ENCODE measurements around the gene LGALSL.
"Not testable (repeated sequence)": the region's sequence is repeated elsewhere in the genome, so short reads cannot be mapped to it uniquely, and the experiment has no call there.

The LGALSL gene

DNA sequence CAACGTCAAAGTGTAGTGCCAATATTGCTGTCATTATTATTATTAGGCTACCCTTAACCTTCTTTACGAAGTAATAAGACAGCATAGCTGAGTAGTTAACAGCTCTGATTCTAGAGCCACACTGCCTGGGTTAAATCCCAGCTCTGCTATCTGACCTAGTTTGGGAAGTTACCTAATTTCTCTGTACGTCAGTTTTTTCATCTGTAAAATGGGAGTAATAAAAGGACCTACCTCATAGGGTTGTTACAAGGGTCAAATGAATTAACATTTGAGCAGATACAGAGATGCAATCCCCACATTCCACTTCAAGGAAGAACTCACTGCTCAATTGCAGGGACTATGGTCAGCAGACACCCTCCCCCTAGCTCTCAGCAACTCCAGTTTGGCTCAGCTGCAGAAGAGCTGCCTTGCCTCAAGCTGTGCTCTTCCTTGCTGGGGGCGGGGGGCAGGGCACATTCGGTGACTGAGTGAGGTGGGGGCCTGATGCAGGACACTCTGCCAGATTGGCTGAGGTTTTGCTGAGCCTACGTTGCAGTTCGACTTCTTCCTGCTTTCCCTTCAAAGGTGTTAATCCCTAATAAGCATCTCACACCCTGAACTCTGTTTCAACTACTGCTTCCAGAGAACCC, 11.0 kb upstream of the LGALSL start:
- Histone ChIP-seq H3K4me3 (ENCODE audit: low read depth, low read length) (no peak overlapping the region), H3K27ac (ENCODE audit: low read depth, low read length) (no peak overlapping the region), H3K27me3 (ENCODE audit: control insufficient read depth, insufficient read depth, low read length) (no peaks in the 10 kb centered on the region), H3K4me1 (ENCODE audit: control insufficient read depth, insufficient read depth, low read length) (peaks cover 15% of the 10 kb centered on the region; the same call in 1 of the 2 replicates), H3K36me3 (ENCODE audit: control insufficient read depth, insufficient read depth, low read length) (no peaks in the 10 kb centered on the region), H3K9me3 (ENCODE audit: control insufficient read depth, insufficient read depth, low read length) (no peaks in the 10 kb centered on the region), H3K9ac (ENCODE audit: low read depth, low read length) (no peak overlapping the region)

- H3K9me3 ChIP-seq (ENCODE audit: control insufficient read depth, insufficient read depth, low read length); H3K27ac ChIP-seq (ENCODE audit: low read depth, low read length); H3K36me3 ChIP-seq (ENCODE audit: control insufficient read depth, insufficient read depth, low read length); H3K9ac ChIP-seq (ENCODE audit: low read depth, low read length); H3K27me3 ChIP-seq (ENCODE audit: control insufficient read depth, insufficient read depth, low read length); H3K4me3 ChIP-seq (ENCODE audit: low read depth, low read length): not testable (repeated sequence)
- H3K4me1 ChIP-seq (ENCODE audit: control insufficient read depth, insufficient read depth, low read length), result peaks cover 26% of the 10 kb centered on the region
Measured at GRCh38 chr2:64445970-64446369, 8.0 kb upstream of the LGALSL start.

GRCh38 chr2:64447317-64448040, 6.5 kb upstream of the LGALSL start:
- Histone ChIP-seq H3K9ac (ENCODE audit: low read depth, low read length) (no peak overlapping the region), H3K4me1 (ENCODE audit: control insufficient read depth, insufficient read depth, low read length) (peaks cover 28% of the 10 kb centered on the region), H3K36me3 (ENCODE audit: control insufficient read depth, insufficient read depth, low read length) (no peaks in the 10 kb centered on the region), H3K27ac (ENCODE audit: low read depth, low read length) (no peak overlapping the region), H3K4me3 (ENCODE audit: low read depth, low read length) (no peak overlapping the region), H3K9me3 (ENCODE audit: control insufficient read depth, insufficient read depth, low read length) (no peaks in the 10 kb centered on the region), H3K27me3 (ENCODE audit: control insufficient read depth, insufficient read depth, low read length) (no peaks in the 10 kb centered on the region)

GRCh38 chr2:64448041-64448426, 5.9 kb upstream of the LGALSL start:
- H3K27me3 ChIP-seq (ENCODE audit: control insufficient read depth, insufficient read depth, low read length), result no peaks in the 10 kb centered on the region
- no peak overlapping the region for H3K27ac ChIP-seq (ENCODE audit: low read depth, low read length)
- no peaks in the 10 kb centered on the region for H3K36me3 ChIP-seq (ENCODE audit: control insufficient read depth, insufficient read depth, low read length)
- no peaks in the 10 kb centered on the region for H3K9me3 ChIP-seq (ENCODE audit: control insufficient read depth, insufficient read depth, low read length)
- H3K4me3 ChIP-seq (ENCODE audit: low read depth, low read length), result no peak overlapping the region
- H3K9ac ChIP-seq (ENCODE audit: low read depth, low read length), result no peak overlapping the region
- peaks cover 27% of the 10 kb centered on the region for H3K4me1 ChIP-seq (ENCODE audit: control insufficient read depth, insufficient read depth, low read length)

DNA sequence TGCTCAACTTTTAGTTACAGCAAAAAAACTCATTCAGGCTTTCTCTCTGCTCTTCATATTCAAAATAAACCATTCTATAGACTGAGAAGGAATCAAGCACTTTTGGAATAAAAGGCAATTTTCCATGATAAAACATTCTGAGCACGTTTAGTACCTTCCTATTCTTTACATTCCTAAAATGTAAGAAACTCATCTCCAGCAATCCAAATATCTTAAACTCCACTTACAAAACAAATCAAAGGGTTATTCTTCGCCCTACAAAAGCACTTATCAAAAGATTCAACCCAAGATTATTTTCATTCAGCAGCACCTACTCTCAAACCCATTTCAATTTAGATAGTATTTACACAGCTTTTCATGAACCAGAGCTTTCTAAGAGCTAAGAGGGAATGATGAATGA, 2.9 kb upstream of the LGALSL start:
- peaks cover 28% of the 10 kb centered on the region for H3K4me1 ChIP-seq (ENCODE audit: control insufficient read depth, insufficient read depth, low read length)
- H3K36me3 ChIP-seq (ENCODE audit: control insufficient read depth, insufficient read depth, low read length), result peaks cover 2% of the 10 kb centered on the region; the same call in 1 of the 2 replicates
- H3K9ac ChIP-seq (ENCODE audit: low read depth, low read length), result no peak overlapping the region
- H3K4me3 ChIP-seq (ENCODE audit: low read depth, low read length), result no peak overlapping the region
- H3K27ac ChIP-seq (ENCODE audit: low read depth, low read length), result no peak overlapping the region
- H3K9me3 ChIP-seq (ENCODE audit: control insufficient read depth, insufficient read depth, low read length), result no peaks in the 10 kb centered on the region
- no peaks in the 10 kb centered on the region for H3K27me3 ChIP-seq (ENCODE audit: control insufficient read depth, insufficient read depth, low read length)

DNA sequence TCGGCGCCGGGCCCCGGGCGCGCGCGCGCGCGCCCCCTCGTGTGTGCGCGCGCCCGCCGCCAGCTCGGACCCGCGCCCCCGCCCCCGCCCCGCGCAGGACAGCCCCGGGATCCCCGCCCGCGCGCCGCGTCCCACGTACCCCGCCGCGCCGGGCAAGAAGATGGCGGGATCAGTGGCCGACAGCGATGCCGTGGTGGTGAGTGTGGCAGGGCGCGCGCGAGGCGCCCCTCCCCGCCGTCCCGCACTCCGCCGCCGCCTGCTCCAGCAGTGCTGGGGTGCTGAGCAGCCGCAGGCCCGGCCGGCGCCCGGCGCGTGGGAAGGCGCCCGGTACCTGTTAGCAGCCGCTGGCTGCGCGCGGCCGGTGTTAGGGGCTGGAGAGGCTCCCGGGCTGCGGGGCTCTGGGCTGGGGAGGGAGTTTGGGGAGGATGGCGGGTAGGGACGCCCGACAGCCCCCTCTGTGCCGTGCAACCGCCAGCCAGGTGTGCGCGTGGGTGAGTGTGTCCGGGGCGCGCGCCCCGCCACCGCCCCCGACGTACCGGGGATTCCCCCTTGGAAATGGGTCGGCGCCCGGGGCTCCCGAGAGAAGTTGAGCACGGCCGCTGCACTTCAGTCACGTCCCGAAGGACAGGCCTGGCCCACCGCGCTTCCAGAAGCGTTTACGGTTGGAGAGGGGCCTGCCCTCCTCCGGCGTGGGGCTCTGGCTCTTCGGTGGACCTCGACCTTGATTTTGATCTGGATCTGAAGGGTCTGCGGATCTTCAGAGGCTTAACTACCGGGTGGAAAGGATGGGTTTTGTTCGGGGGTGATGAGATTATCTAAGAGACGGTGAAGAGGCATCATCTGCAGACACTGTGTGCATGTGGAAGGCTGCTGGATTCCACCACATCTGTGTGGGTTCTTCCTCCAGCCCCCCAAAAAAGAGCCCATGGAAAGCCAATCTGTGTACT, 697 bp downstream of the LGALSL start:
- peak overlapping the region; percentile 82; the same call in 1 of the 2 replicates for H3K9ac ChIP-seq (ENCODE audit: low read depth, low read length)
- H3K9me3 ChIP-seq (ENCODE audit: control insufficient read depth, insufficient read depth, low read length), result no peaks in the 10 kb centered on the region
- H3K36me3 ChIP-seq (ENCODE audit: control insufficient read depth, insufficient read depth, low read length), result peaks cover 38% of the 10 kb centered on the region
- no peaks in the 10 kb centered on the region for H3K27me3 ChIP-seq (ENCODE audit: control insufficient read depth, insufficient read depth, low read length)
- peak overlapping the region; percentile 90 for H3K27ac ChIP-seq (ENCODE audit: low read depth, low read length)
- peaks cover 28% of the 10 kb centered on the region for H3K4me1 ChIP-seq (ENCODE audit: control insufficient read depth, insufficient read depth, low read length)
- peak overlapping the region; percentile 81 for H3K4me3 ChIP-seq (ENCODE audit: low read depth, low read length)

- H3K36me3 ChIP-seq (ENCODE audit: control insufficient read depth, insufficient read depth, low read length), result peaks cover 47% of the 10 kb centered on the region
- H3K27me3 ChIP-seq (ENCODE audit: control insufficient read depth, insufficient read depth, low read length), result no peaks in the 10 kb centered on the region
- H3K9ac ChIP-seq (ENCODE audit: low read depth, low read length), result no peak overlapping the region
- H3K27ac ChIP-seq (ENCODE audit: low read depth, low read length), result no peak overlapping the region
- peak overlapping the region; percentile 81 for H3K4me3 ChIP-seq (ENCODE audit: low read depth, low read length)
- peaks cover 21% of the 10 kb centered on the region for H3K4me1 ChIP-seq (ENCODE audit: control insufficient read depth, insufficient read depth, low read length)
- H3K9me3 ChIP-seq (ENCODE audit: control insufficient read depth, insufficient read depth, low read length), result no peaks in the 10 kb centered on the region
Measured at GRCh38 chr2:64455545-64455944, 1.6 kb downstream of the LGALSL start.

- Histone ChIP-seq H3K9ac (ENCODE audit: low read depth, low read length) (no peak overlapping the region), H3K27ac (ENCODE audit: low read depth, low read length) (no peak overlapping the region)
Measured at GRCh38 chr2:64456293-64456692, 2.3 kb downstream of the LGALSL start.

DNA sequence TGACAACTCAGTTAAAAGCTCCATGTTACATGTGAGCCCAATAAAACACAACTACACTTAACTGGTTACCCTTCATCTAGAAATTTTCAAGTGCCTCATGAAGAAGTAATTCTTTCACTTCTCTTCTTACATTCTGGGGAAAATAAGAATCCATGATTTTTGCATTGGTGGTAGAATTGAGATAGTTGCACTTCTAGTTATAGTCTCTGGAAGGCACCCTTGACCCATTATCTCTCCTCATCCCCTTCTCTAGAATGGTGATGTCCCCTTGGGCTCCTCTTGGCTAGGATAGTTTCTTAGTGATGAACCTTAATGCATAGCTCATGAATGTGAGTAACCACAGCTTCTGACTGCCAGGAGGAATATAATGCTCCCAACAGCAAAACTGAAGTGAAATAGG, 3.6 kb downstream of the LGALSL start:
- Histone ChIP-seq H3K27ac (ENCODE audit: low read depth, low read length) (no peak overlapping the region), H3K27me3 (ENCODE audit: control insufficient read depth, insufficient read depth, low read length) (no peaks in the 10 kb centered on the region), H3K36me3 (ENCODE audit: control insufficient read depth, insufficient read depth, low read length) (peaks cover 47% of the 10 kb centered on the region), H3K4me3 (ENCODE audit: low read depth, low read length) (no peak overlapping the region), H3K9me3 (ENCODE audit: control insufficient read depth, insufficient read depth, low read length) (no peaks in the 10 kb centered on the region), H3K4me1 (ENCODE audit: control insufficient read depth, insufficient read depth, low read length) (peaks cover 10% of the 10 kb centered on the region), H3K9ac (ENCODE audit: low read depth, low read length) (no peak overlapping the region)

More at GRCh38 chr2:64456293-64456692, 2.3 kb downstream of the LGALSL start:
- Histone ChIP-seq H3K27me3 (ENCODE audit: control insufficient read depth, insufficient read depth, low read length) (no peaks in the 10 kb centered on the region), H3K4me1 (ENCODE audit: control insufficient read depth, insufficient read depth, low read length) (peaks cover 13% of the 10 kb centered on the region), H3K4me3 (ENCODE audit: low read depth, low read length) (no peak overlapping the region), H3K36me3 (ENCODE audit: control insufficient read depth, insufficient read depth, low read length) (peaks cover 47% of the 10 kb centered on the region), H3K9me3 (ENCODE audit: control insufficient read depth, insufficient read depth, low read length) (no peaks in the 10 kb centered on the region)

DNA sequence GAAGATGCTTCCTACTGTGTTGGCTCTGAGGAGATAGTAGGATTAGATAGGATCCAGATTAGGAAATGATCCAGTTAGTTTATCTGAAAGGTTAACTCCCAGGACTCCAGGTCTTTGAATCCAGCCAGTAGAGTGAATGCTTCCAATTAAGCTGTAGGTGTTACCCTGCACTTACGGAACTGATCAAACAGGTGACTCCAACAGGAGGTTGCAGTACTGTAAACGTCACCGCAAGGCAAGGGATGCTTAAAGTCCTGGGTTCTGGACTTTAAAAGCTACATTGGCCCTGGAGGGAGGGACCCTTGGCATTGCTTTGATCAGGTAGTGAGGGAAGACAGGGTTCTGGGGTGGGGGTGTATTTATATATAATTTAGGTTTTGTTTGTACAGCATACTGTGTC, 5.6 kb downstream of the LGALSL start:
- Histone ChIP-seq H3K36me3 (ENCODE audit: control insufficient read depth, insufficient read depth, low read length) (peaks cover 47% of the 10 kb centered on the region), H3K4me1 (ENCODE audit: control insufficient read depth, insufficient read depth, low read length) (no peaks in the 10 kb centered on the region), H3K27me3 (ENCODE audit: control insufficient read depth, insufficient read depth, low read length) (no peaks in the 10 kb centered on the region), H3K9ac (ENCODE audit: low read depth, low read length) (no peak overlapping the region), H3K27ac (ENCODE audit: low read depth, low read length) (no peak overlapping the region), H3K4me3 (ENCODE audit: low read depth, low read length) (no peak overlapping the region), H3K9me3 (ENCODE audit: control insufficient read depth, insufficient read depth, low read length) (no peaks in the 10 kb centered on the region)
